Nephron (organoid): ENCODE measurements around the gene DEPDC5.
"Not testable (repeated sequence)": the region's sequence is repeated elsewhere in the genome, so short reads cannot be mapped to it uniquely, and the experiment has no call there.

Source experiments
- H3K27ac Mint-ChIP-seq, 3 experiments: 2 replicates each; pipeline ENCODE4 v1.8.0; 2020; ENCODE audit warnings: mixed read lengths in 3 of 3, mild to moderate bottlenecking in 2 of 3, moderate library complexity in 1 of 3
- H3K27me3 Mint-ChIP-seq: 2 replicates; pipeline ENCODE4 v1.8.0; 2021; ENCODE audit warnings: low read depth, mild to moderate bottlenecking, moderate library complexity, mixed read lengths
- H3K36me3 Mint-ChIP-seq: 2 replicates; pipeline ENCODE4 v1.8.0; 2020; ENCODE audit warnings: low read depth, mixed read lengths
- H3K4me1 Mint-ChIP-seq: 2 replicates; pipeline ENCODE4 v1.8.0; 2020; ENCODE audit warnings: mixed read lengths
- H3K4me3 Mint-ChIP-seq, 3 experiments: 2 replicates each; pipeline ENCODE4 v1.8.0; 2020; ENCODE audit warnings: mild to moderate bottlenecking in 3 of 3, mixed read lengths in 3 of 3, moderate library complexity in 2 of 3
- H3K9me3 Mint-ChIP-seq: 2 replicates; pipeline ENCODE4 v1.8.0; 2020; ENCODE audit warnings: mixed read lengths
- TF ChIP-seq, protein P1 (sequence below), 3 experiments: fragments of 200-600 bp; sonication (generic); IDR thresholded peaks; one replicate each; pipeline ENCODE4 v1.5.0; 2021; ENCODE audit warnings: antibody characterized with exemption in 3 of 3; ENCODE audit not compliant: unreplicated experiment in 3 of 3

DEPDC5 gene

GRCh38 chr22:31753634-31754501 lies at the start of gene DEPDC5:
Gene DEPDC5, plus strand, starts transcription at chr22:31754019. Its CDS starts 903 bp downstream, at chr22:31754922.
- peak within 1 kb of the TSS; percentile 85 to 98 (median 97) for H3K4me3 Mint-ChIP-seq
- TF ChIP-seq, protein P1, sequence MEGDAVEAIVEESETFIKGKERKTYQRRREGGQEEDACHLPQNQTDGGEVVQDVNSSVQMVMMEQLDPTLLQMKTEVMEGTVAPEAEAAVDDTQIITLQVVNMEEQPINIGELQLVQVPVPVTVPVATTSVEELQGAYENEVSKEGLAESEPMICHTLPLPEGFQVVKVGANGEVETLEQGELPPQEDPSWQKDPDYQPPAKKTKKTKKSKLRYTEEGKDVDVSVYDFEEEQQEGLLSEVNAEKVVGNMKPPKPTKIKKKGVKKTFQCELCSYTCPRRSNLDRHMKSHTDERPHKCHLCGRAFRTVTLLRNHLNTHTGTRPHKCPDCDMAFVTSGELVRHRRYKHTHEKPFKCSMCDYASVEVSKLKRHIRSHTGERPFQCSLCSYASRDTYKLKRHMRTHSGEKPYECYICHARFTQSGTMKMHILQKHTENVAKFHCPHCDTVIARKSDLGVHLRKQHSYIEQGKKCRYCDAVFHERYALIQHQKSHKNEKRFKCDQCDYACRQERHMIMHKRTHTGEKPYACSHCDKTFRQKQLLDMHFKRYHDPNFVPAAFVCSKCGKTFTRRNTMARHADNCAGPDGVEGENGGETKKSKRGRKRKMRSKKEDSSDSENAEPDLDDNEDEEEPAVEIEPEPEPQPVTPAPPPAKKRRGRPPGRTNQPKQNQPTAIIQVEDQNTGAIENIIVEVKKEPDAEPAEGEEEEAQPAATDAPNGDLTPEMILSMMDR (IDR thresholded peaks at IDR 0.05; ENCODE audit: unreplicated experiment in 3 of 3) = no peak
- H3K27me3 Mint-ChIP-seq = no peaks in the 10 kb centered on the region
- peaks cover 7% of the 10 kb centered on the region for H3K36me3 Mint-ChIP-seq
- H3K4me1 Mint-ChIP-seq = peaks cover 42% of the 10 kb centered on the region
- H3K27ac Mint-ChIP-seq = peak within 1 kb of the TSS; percentile 100
- H3K9me3 Mint-ChIP-seq = no peaks in the 10 kb centered on the region

DNA sequence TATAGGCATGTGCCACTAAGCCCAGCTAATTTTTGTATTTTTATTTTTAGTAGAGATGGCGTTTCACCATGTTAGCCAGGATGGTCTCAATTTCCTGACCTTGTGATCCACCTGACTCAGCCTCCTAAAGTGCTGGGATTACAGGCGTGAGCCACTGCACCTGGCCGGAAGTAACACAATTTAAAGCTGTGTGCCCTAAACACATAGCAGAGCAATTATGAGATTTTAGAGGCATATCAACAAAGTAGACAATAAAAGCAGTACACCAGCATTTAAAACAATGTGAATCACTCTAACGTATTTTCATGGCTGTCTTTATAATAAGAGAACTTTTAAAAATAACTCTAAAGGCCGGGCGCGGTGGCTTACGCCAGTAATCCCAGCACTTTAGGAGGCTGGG lies 46.3 kb upstream of the DEPDC5 start:
- H3K36me3 Mint-ChIP-seq = peaks cover 41% of the 10 kb centered on the region
- H3K27me3 Mint-ChIP-seq = no peaks in the 10 kb centered on the region
- H3K27ac Mint-ChIP-seq = no peak overlapping the region
- H3K9me3 Mint-ChIP-seq = no peaks in the 10 kb centered on the region
- no peaks in the 10 kb centered on the region for H3K4me1 Mint-ChIP-seq
- TF ChIP-seq, protein P1 (IDR thresholded peaks at IDR 0.05; ENCODE audit: unreplicated experiment in 3 of 3) = no peak
- H3K4me3 Mint-ChIP-seq = no peak overlapping the region

- H3K4me3 Mint-ChIP-seq, H3K9me3 Mint-ChIP-seq, H3K27ac Mint-ChIP-seq, H3K27me3 Mint-ChIP-seq, H3K4me1 Mint-ChIP-seq: not testable (repeated sequence)
- peaks cover 55% of the 10 kb centered on the region for H3K36me3 Mint-ChIP-seq
Observed at GRCh38 chr22:31711226-31711625, 42.6 kb upstream of the DEPDC5 start.

DNA sequence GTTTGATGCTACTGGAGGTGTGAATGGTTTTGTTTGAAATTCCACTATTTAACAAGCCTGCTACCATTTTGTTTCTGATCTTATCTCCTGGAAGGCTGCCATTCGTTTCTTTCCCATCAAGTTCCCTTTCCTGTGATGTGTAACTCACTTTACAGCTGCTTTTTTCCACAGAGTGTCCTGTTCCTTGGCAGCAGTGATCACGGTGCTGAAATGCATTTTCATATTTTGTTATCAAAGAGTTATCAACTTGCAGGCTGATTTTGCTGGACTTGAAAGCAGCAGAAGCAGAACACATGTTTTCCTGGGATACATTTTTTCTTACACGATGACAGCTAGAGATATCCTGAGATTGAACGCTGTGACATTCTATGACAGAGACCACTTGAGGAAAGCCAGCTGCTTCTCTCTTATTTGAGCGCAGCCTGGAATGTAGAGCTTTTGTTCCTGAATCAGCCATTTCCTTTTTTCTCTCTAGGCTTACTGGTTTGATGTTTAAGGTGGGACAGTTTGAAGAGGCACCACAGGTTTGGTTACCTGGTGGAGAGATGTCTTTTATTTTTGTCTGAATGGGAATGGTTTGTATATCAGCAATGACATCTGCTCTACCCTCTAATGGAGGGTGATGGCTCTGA lies 38.6 kb upstream of the DEPDC5 start:
- Mint-ChIP-seq H3K4me1 (no peaks in the 10 kb centered on the region), H3K27ac (no peak overlapping the region), H3K4me3 (no peak overlapping the region), H3K27me3 (no peaks in the 10 kb centered on the region), H3K9me3 (no peaks in the 10 kb centered on the region), H3K36me3 (peaks cover 66% of the 10 kb centered on the region)
- TF ChIP-seq, protein P1 (IDR thresholded peaks at IDR 0.05; ENCODE audit: unreplicated experiment in 3 of 3) = no peak

- Mint-ChIP-seq H3K4me3 (no peak overlapping the region), H3K9me3 (no peaks in the 10 kb centered on the region), H3K27me3 (no peaks in the 10 kb centered on the region), H3K36me3 (peaks cover 64% of the 10 kb centered on the region), H3K27ac (no peak overlapping the region), H3K4me1 (no peaks in the 10 kb centered on the region)
- TF ChIP-seq, protein P1 (IDR thresholded peaks at IDR 0.05; ENCODE audit: unreplicated experiment in 3 of 3) = no peak
Observed at GRCh38 chr22:31719850-31720471, 33.9 kb upstream of the DEPDC5 start.

GRCh38 chr22:31723723-31724122 lies 30.1 kb upstream of the DEPDC5 start:
- TF ChIP-seq, protein P1 (IDR thresholded peaks at IDR 0.05; ENCODE audit: unreplicated experiment in 3 of 3) = no peak
- no peaks in the 10 kb centered on the region for H3K4me1 Mint-ChIP-seq
- no peak overlapping the region for H3K4me3 Mint-ChIP-seq
- no peak overlapping the region for H3K27ac Mint-ChIP-seq
- H3K27me3 Mint-ChIP-seq = no peaks in the 10 kb centered on the region
- peaks cover 51% of the 10 kb centered on the region for H3K36me3 Mint-ChIP-seq
- H3K9me3 Mint-ChIP-seq = no peaks in the 10 kb centered on the region
